Heart left ventricle (tissue), 13 donors: ENCODE data around the gene ACVR2B.

ENCODE experiments used
- POLR2A ChIP-seq, 2 donors: fragments of 450-650 bp; IDR thresholded peaks; one replicate each; pipeline ENCODE4 v1.6.1; 2017; ENCODE audit warnings: antibody characterized with exemption in 2 of 2, mild to moderate bottlenecking in 2 of 2, moderate library complexity in 2 of 2
- TF ChIP-seq, protein P1 (sequence below), 12 donors: fragments of 200-600 bp; sonication (generic) in 4 of 12; IDR thresholded peaks; one replicate each; pipeline versions ENCODE4 v1.5.0 to v1.8.0; 2018 to 2022; ENCODE audit warnings: antibody characterized with exemption in 12 of 12, mild to moderate bottlenecking in 5 of 12
- donor health status: ischemic (EF 13 %, LVEDD 7.1; RV severe dilation, severe dysfunction).
- donor health status: DM: no; HTN: yes; CAD: no.
- donor health status: DM: no; HTN: no; CAD: no.
- donor health status: ischemic (EF 25% LVEDD 6.9; RV normal size, moderate dysfunction).
- donor health status: ischemic (EF 25% LVEDD 5.7; RV mildly dilated, moderate dysfunction).
- donor health status: ischemic (EF 35%, LVEDD 5.7; RV mildly dilated, moderate dysfunction).
- donor health status: nonischemic (EF 11% LVEDD 7.7; RV severe dilation, severe dysfunction).
- donor health status: DM: yes; HTN: yes; CAD: no.
- donor health status: PGD.
- donor health status: ischemic (EF 29% LVEDD 5.4; RV normal size, mild dysfunction).
- donor health status: nonischemic (EF 23%, LVEDD 6.1; RV moderate dilation, normal function).

DNA sequence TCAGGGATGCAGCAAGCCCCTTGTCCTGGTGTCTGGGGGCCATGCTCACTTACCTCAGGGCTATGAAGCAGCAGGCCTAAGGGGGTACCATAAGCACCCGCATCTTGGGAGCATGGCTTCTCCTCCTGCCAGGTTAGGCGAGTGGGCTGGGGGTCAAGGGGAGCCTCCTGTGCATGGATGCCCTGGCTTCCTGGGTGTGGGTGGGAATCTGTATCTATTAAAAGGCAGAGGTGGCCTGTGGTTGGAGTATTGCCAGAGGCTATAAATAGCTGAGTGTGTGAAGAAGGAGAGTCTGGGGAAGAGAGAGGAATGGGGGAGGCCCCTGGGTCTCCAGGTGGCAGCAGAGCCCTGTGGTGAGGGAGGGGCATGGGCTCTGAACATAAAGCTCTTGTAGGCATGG is 19.5 kb downstream of the ACVR2B start:
- TF ChIP-seq, protein P1, sequence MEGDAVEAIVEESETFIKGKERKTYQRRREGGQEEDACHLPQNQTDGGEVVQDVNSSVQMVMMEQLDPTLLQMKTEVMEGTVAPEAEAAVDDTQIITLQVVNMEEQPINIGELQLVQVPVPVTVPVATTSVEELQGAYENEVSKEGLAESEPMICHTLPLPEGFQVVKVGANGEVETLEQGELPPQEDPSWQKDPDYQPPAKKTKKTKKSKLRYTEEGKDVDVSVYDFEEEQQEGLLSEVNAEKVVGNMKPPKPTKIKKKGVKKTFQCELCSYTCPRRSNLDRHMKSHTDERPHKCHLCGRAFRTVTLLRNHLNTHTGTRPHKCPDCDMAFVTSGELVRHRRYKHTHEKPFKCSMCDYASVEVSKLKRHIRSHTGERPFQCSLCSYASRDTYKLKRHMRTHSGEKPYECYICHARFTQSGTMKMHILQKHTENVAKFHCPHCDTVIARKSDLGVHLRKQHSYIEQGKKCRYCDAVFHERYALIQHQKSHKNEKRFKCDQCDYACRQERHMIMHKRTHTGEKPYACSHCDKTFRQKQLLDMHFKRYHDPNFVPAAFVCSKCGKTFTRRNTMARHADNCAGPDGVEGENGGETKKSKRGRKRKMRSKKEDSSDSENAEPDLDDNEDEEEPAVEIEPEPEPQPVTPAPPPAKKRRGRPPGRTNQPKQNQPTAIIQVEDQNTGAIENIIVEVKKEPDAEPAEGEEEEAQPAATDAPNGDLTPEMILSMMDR (IDR thresholded peaks at IDR 0.05): no peak
- TF ChIP-seq POLR2A (IDR thresholded peaks at IDR 0.05): no peak
